Sigmoid colon (tissue), 3 donors: ENCODE measurements around the gene ANTXR2.

Experiments
- CTCF ChIP-seq, 4 experiments: fragments of 450-650 bp in 3 of 4; fragments of 200-600 bp in 1 of 4; IDR thresholded peaks; one replicate each; pipeline ENCODE4 v1.5.1; 2016 to 2019; ENCODE audit warnings: antibody characterized with exemption in 4 of 4, mild to moderate bottlenecking in 3 of 4, moderate library complexity in 2 of 4
- POLR2A ChIP-seq, 2 donors: fragments of 450-650 bp; IDR thresholded peaks; one replicate each; pipeline ENCODE4 v1.6.1; 2016; ENCODE audit warnings: antibody characterized with exemption in 2 of 2, mild to moderate bottlenecking in 2 of 2, moderate library complexity in 2 of 2

GRCh38 chr4:80094191-80094590, 21.2 kb upstream of the ANTXR2 start:
- no peak for TF ChIP-seq CTCF (IDR thresholded peaks at IDR 0.05)
- TF ChIP-seq POLR2A (IDR thresholded peaks at IDR 0.05): no peak
